Heart left ventricle (tissue), 16 donors: Measurements from ENCODE around the gene OTP. TPM values are rescaled to one million over a fixed set of nuclear protein-coding genes. Genes with fewer than 3 reads are reported as not detected.

Experiments
- ATAC-seq, 4 donors: fragments of 200-7000 bp; cut with Tn5 transposase; one replicate each; pipeline ENCODE4 v1.9.1; 2020 to 2022; ENCODE audit warnings: moderate library complexity in 4 of 4, mild to moderate bottlenecking in 3 of 4, moderate number of reproducible peaks in 1 of 4
- DNase-seq, 5 donors: peaks; one replicate each; pipeline ENCODE4 v3.0.0-alpha.2; 2020
- H3K27ac ChIP-seq, 12 donors: fragments of 200-600 bp; sonication (generic) in 4 of 12; one replicate each; pipeline versions ENCODE4 v1.5.0 to v1.8.0; 2016 to 2022; ENCODE audit warnings: mild to moderate bottlenecking in 2 of 12
- H3K27me3 ChIP-seq, 9 donors: fragments of 200-600 bp; sonication (generic) in 2 of 9; one replicate each; pipeline versions ENCODE4 v1.5.1 to v1.8.0; 2016 to 2022; ENCODE audit warnings: mild to moderate bottlenecking in 3 of 9
- H3K36me3 ChIP-seq, 9 donors: fragments of 200-600 bp; sonication (generic) in 2 of 9; one replicate each; pipeline versions ENCODE4 v1.5.0 to v1.8.0; 2018 to 2022; ENCODE audit warnings: mild to moderate bottlenecking in 2 of 9
- H3K4me1 ChIP-seq, 12 donors: fragments of 200-600 bp; sonication (generic) in 4 of 12; one replicate each; pipeline versions ENCODE4 v1.5.0 to v1.8.0; 2016 to 2022; ENCODE audit warnings: mild to moderate bottlenecking in 3 of 12
- H3K4me3 ChIP-seq, 12 donors: fragments of 200-600 bp; sonication (generic) in 4 of 12; one replicate each; pipeline versions ENCODE4 v1.5.0 to v1.8.0; 2017 to 2022; ENCODE audit warnings: mild to moderate bottlenecking in 9 of 12, moderate library complexity in 4 of 12
- H3K9me3 ChIP-seq, 12 donors: fragments of 200-600 bp; sonication (generic) in 4 of 12; one replicate each; pipeline versions ENCODE4 v1.5.0 to v1.8.0; 2016 to 2022; ENCODE audit warnings: mild to moderate bottlenecking in 1 of 12
- POLR2A ChIP-seq, 2 donors: fragments of 450-650 bp; IDR thresholded peaks; one replicate each; pipeline ENCODE4 v1.6.1; 2017; ENCODE audit warnings: antibody characterized with exemption in 2 of 2, mild to moderate bottlenecking in 2 of 2, moderate library complexity in 2 of 2
- WGBS, 4 donors: extraction: QIAGEN DNeasy Blood & Tissue Kit in 2 of 4; methylation state at CpG; one replicate each; pipeline versions ENCODE4 v1.1.5 to v1.1.7; 2013 to 2018; 5-methylcytosine and 5-hydroxymethylcytosine counted together
- intact Hi-C, 10 donors: fragments of 100-400 bp; cut with DNase I; formaldehyde crosslinking; loops; one replicate each; pipeline versions ENCODE4 v1.11.1 to v1.14.2; 2022
- polyA plus RNA-seq, 2 donors: library from polyadenylated mRNA; stranded (reverse); fragments of 200-250 nt; gene quantifications; one replicate each; pipeline ENCODE4 v1.2.3, GENCODE V29; 2013
- total RNA-seq, 9 donors: library from RNA; depleted of rRNA in 2 of 9; stranded (reverse); fragments of >200 nt in 2 of 9; fragmentation: NEBNext Ultra II Directional in 3 of 9; extraction: Animal tissue kit (Norgen Biotek cat#: 25700) in 3 of 9; gene quantifications; one replicate each; pipeline versions ENCODE4 v1.1.0 to v1.2.4, GENCODE V29; 2016 to 2023
- TF ChIP-seq, protein P1 (sequence below), 12 donors: fragments of 200-600 bp; sonication (generic) in 4 of 12; IDR thresholded peaks; one replicate each; pipeline versions ENCODE4 v1.5.0 to v1.8.0; 2018 to 2022; ENCODE audit warnings: antibody characterized with exemption in 12 of 12, mild to moderate bottlenecking in 5 of 12
- donor health status: ischemic (EF 13 %, LVEDD 7.1; RV severe dilation, severe dysfunction).
- donor health status: healthy with polysubstance abuse.
- donor health status: DM: no; HTN: yes; CAD: no.
- donor health status: DM: no; HTN: no; CAD: no.
- donor health status: ischemic (EF 25% LVEDD 6.9; RV normal size, moderate dysfunction).
- donor health status: ischemic (EF 25% LVEDD 5.7; RV mildly dilated, moderate dysfunction).
- donor health status: healthy.
- donor health status: DM: yes; HTN: yes; CAD: no.
- donor health status: ischemic (EF 35%, LVEDD 5.7; RV mildly dilated, moderate dysfunction).
- donor health status: nonischemic (EF 11% LVEDD 7.7; RV severe dilation, severe dysfunction).
- donor health status: DM: yes; HTN: yes; CAD: no.
- donor health status: PGD.
- donor health status: ischemic (EF 29% LVEDD 5.4; RV normal size, mild dysfunction).
- donor health status: nonischemic (EF 23%, LVEDD 6.1; RV moderate dilation, normal function).

The OTP gene
- total and polyA plus RNA-seq, 11 donors: 0.06 TPM; not detected in 10

DNA sequence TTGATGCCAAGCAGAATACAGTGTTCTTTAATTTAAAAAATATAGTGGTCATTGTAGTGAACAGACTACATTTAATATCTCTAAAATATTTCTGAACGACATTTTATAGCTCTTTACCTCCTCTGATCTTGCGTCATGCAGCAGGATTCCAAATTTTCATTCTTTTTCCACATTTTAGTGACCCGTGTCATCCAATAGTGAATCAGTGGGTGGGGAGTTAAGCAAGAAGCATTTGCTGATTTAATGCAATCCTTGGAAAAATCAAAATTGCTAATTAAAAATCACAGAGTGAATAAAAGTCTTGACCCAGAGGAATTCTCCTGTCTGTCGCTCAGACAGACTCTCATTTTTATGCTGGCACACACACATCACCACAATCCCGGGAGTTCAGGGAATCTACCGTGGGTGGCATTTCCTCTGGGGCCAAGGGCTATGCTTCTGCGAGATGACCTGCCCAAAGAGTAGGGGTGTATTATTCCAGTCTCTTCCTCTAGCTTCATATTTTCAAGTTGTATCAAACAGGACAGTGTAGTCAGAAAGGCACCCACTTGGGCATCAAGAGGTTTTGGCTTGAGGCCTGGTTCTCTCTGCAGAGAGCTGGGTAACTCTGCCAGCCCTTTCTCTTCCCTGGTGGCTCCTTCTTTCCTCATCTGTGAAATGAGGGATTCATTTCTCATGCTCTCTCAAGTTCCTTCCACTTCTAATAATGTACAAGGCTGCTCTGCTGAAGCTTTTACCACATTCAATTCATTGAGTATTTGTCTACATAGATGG is 24.8 kb upstream of the OTP start:
- intact Hi-C loops: no loop called here
- no peak for TF ChIP-seq POLR2A (IDR thresholded peaks at IDR 0.05)
- TF ChIP-seq, protein P1, sequence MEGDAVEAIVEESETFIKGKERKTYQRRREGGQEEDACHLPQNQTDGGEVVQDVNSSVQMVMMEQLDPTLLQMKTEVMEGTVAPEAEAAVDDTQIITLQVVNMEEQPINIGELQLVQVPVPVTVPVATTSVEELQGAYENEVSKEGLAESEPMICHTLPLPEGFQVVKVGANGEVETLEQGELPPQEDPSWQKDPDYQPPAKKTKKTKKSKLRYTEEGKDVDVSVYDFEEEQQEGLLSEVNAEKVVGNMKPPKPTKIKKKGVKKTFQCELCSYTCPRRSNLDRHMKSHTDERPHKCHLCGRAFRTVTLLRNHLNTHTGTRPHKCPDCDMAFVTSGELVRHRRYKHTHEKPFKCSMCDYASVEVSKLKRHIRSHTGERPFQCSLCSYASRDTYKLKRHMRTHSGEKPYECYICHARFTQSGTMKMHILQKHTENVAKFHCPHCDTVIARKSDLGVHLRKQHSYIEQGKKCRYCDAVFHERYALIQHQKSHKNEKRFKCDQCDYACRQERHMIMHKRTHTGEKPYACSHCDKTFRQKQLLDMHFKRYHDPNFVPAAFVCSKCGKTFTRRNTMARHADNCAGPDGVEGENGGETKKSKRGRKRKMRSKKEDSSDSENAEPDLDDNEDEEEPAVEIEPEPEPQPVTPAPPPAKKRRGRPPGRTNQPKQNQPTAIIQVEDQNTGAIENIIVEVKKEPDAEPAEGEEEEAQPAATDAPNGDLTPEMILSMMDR (IDR thresholded peaks at IDR 0.05): no peak
- WGBS, 4 donors: 53 to 70% (median 60%) methylated on average over 7 of the region's 7 CpGs
- no peak overlapping the region for H3K27ac ChIP-seq
- no peaks in the 10 kb centered on the region for H3K4me1 ChIP-seq
- ATAC-seq: peak in 3 of 4 donors; percentile 59 to 74 (median 61)
- peak in 3 of 5 donors; percentile 27 to 62 (median 37) for DNase-seq
- H3K36me3 ChIP-seq: no peaks in the 10 kb centered on the region
- no peaks in the 10 kb centered on the region for H3K9me3 ChIP-seq
- H3K27me3 ChIP-seq: peaks cover 0 to 60% (median 5%) of the 10 kb centered on the region in 9 donors
- no peak overlapping the region for H3K4me3 ChIP-seq

DNA sequence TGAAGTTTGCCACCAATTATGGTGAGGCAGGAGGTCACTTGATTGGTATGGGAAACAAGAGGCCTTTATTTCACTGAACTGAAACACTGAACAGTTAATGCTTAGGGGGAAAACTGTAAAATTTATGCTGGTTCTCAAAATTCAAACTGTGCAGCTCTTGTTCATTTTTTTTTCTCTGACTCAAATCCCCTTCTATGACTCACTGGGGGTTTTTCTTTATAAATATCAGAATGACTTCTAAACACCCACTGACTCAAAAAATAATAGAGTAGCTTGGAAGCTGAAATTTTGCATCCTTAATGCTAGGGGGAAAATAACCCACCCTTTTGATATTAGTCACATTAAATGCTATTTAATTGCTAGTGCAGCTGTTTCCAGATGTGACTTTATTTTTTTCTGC is 24.1 kb upstream of the OTP start:
- peaks cover 0 to 55% (median 5%) of the 10 kb centered on the region in 9 donors for H3K27me3 ChIP-seq

DNA sequence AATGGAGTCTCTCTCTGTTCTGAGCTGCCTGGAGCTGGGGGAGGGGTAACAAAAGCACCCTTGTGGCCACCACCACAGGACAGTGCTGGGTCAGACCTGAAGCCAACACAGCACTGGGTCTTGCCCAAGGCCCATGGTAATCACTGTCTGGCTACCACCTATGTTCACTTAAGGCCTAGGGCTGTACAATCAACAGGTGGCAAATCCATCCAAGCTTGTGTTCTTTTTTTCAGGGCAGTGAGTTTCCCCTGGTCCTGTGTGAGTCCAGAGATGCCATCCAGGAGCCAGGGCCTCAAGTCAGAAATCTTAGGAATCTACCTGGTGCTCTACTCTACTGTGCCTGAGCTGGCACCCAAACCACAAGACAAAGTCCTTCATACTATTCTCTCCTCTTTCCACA is 20.1 kb upstream of the OTP start:
- intact Hi-C loops: no loop called here

More for the DNA sequence above, 24.1 kb upstream of the OTP start:
- Histone ChIP-seq H3K4me1 (no peaks in the 10 kb centered on the region), H3K4me3 (no peak overlapping the region), H3K27ac (no peak overlapping the region), H3K9me3 (peaks cover 0 to 2% (median 0%) of the 10 kb centered on the region in 12 donors), H3K36me3 (no peaks in the 10 kb centered on the region)
- TF ChIP-seq POLR2A (IDR thresholded peaks at IDR 0.05): no peak
- TF ChIP-seq, protein P1 (IDR thresholded peaks at IDR 0.05): no peak
- intact Hi-C loops: no loop called here
- ATAC-seq (no peak), DNase-seq (no peak)

DNA sequence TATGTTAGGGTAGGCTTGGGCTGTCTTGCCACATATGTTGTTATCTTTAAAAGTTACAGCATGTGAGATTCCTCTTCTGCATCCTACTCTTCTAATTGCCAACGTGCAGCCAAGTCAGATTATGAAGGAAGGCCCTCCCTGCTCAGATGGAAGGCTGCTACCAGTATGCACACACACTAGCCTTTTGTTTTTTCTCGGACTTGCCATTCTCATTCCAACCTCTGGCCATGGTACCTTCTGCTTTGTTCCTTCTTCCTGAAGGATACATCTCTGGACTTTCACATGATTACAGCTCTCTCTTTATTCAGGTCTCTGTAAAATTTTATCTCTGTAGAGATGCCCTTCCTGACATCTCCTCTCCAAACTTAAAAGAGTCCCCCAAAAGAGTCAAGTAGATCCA is 12.8 kb upstream of the OTP start:
- Histone ChIP-seq H3K4me3 (no peak overlapping the region), H3K36me3 (no peaks in the 10 kb centered on the region), H3K27me3 (peaks cover 0 to 63% (median 25%) of the 10 kb centered on the region in 9 donors), H3K9me3 (no peaks in the 10 kb centered on the region), H3K4me1 (no peaks in the 10 kb centered on the region), H3K27ac (no peak overlapping the region)
- intact Hi-C loops: loop anchor here in 1 of 10 donors (5.0 kb wide), 1 partner anchor 356 kb away; no protein-coding TSS in a partner anchor
- ATAC-seq: no peak
- 37 to 50% (median 42%) methylated on average over 2 of the region's 2 CpGs for WGBS, 4 donors
- no peak for DNase-seq
- TF ChIP-seq POLR2A (IDR thresholded peaks at IDR 0.05): no peak
- TF ChIP-seq, protein P1 (IDR thresholded peaks at IDR 0.05): no peak

More for the DNA sequence above, 20.1 kb upstream of the OTP start:
- Histone ChIP-seq H3K4me3 (no peak overlapping the region), H3K4me1 (no peaks in the 10 kb centered on the region), H3K27ac (no peak overlapping the region), H3K36me3 (no peaks in the 10 kb centered on the region), H3K9me3 (peaks cover 0 to 2% (median 0%) of the 10 kb centered on the region in 12 donors), H3K27me3 (peaks cover 0 to 41% (median 5%) of the 10 kb centered on the region in 9 donors)
- ATAC-seq (no peak), DNase-seq (no peak)
- no peak for TF ChIP-seq POLR2A (IDR thresholded peaks at IDR 0.05)
- TF ChIP-seq, protein P1 (IDR thresholded peaks at IDR 0.05): no peak
